BE2C (cell line): Measurements from ENCODE around the gene ARL4A.

Source experiments
- DNase-seq: peaks from one replicate; pipeline ENCODE4 v3.0.0-alpha.2; 2020
- H3K27me3 ChIP-seq: fragments of 250-450 bp; sonication (Bioruptor Pico); 2 replicates; pipeline ENCODE4 v1.5.1; 2020; ENCODE audit warnings: mild to moderate bottlenecking
- H3K36me3 ChIP-seq: fragments of 250-450 bp; sonication (Bioruptor Pico); 2 replicates; pipeline ENCODE4 v1.5.1; 2020; ENCODE audit warnings: mild to moderate bottlenecking
- H3K4me1 ChIP-seq: fragments of 250-450 bp; sonication (Bioruptor Pico); 2 replicates; pipeline ENCODE4 v1.5.1; 2020
- H3K4me3 ChIP-seq: 2 replicates; pipeline ENCODE4 v1.5.1; 2011; ENCODE audit warnings: low read depth, low read length
- H3K9me3 ChIP-seq: fragments of 250-450 bp; sonication (Bioruptor Pico); 2 replicates; pipeline ENCODE4 v1.5.1; 2020
- CTCF ChIP-seq: IDR thresholded peaks from 2 replicates; pipeline ENCODE4 v1.5.1; 2012; ENCODE audit warnings: mild to moderate bottlenecking, low read depth, low read length

ARL4A gene

GRCh38 chr7:12715372-12716133 lies 28.1 kb downstream of the ARL4A start:
- Histone ChIP-seq H3K4me3 (no peak overlapping the region), H3K36me3 (no peaks in the 10 kb centered on the region), H3K27me3 (no peaks in the 10 kb centered on the region), H3K9me3 (no peaks in the 10 kb centered on the region), H3K4me1 (no peaks in the 10 kb centered on the region)
- no peak for DNase-seq
- no peak for TF ChIP-seq CTCF

- H3K4me3 ChIP-seq: no peak overlapping the region
- no peaks in the 10 kb centered on the region for H3K27me3 ChIP-seq
- no peaks in the 10 kb centered on the region for H3K4me1 ChIP-seq
- DNase-seq: no peak
- H3K36me3 ChIP-seq: no peaks in the 10 kb centered on the region
- H3K9me3 ChIP-seq: no peaks in the 10 kb centered on the region
- TF ChIP-seq CTCF: no peak
Measured at GRCh38 chr7:12716134-12716681, 28.8 kb downstream of the ARL4A start.

- no peaks in the 10 kb centered on the region for H3K4me1 ChIP-seq
- no peaks in the 10 kb centered on the region for H3K36me3 ChIP-seq
- TF ChIP-seq CTCF: no peak
- DNase-seq: no peak
- no peaks in the 10 kb centered on the region for H3K9me3 ChIP-seq
- H3K27me3 ChIP-seq: no peaks in the 10 kb centered on the region
- no peak overlapping the region for H3K4me3 ChIP-seq
Measured at GRCh38 chr7:12716722-12717121, 29.3 kb downstream of the ARL4A start.

GRCh38 chr7:12719141-12719919 lies 31.9 kb downstream of the ARL4A start:
- H3K27me3 ChIP-seq: no peaks in the 10 kb centered on the region
- no peak for DNase-seq
- no peaks in the 10 kb centered on the region for H3K4me1 ChIP-seq
- no peaks in the 10 kb centered on the region for H3K36me3 ChIP-seq
- no peak for TF ChIP-seq CTCF
- H3K9me3 ChIP-seq: no peaks in the 10 kb centered on the region
- no peak overlapping the region for H3K4me3 ChIP-seq

GRCh38 chr7:12719981-12720865 lies 32.8 kb downstream of the ARL4A start:
- Histone ChIP-seq H3K27me3 (no peaks in the 10 kb centered on the region), H3K9me3 (no peaks in the 10 kb centered on the region), H3K4me1 (no peaks in the 10 kb centered on the region), H3K36me3 (no peaks in the 10 kb centered on the region), H3K4me3 (no peak overlapping the region)
- TF ChIP-seq CTCF: no peak
- DNase-seq: no peak
